Endodermal cell (in vitro differentiated cells): ENCODE results near the gene GPATCH11. TPM values are rescaled to one million over a fixed set of nuclear protein-coding genes. Genes with fewer than 3 reads are reported as not detected.

Experiments
- DNase-seq: peaks from one replicate; pipeline ENCODE4 v3.0.0-alpha.2; 2017
- H3K27ac ChIP-seq: 2 replicates; pipeline ENCODE4 v1.5.1; 2013; ENCODE audit warnings: mild to moderate bottlenecking, low read depth, low read length, moderate library complexity
- H3K27me3 ChIP-seq: 2 replicates; pipeline ENCODE4 v1.6.1; 2013; ENCODE audit warnings: mild to moderate bottlenecking, low read length, moderate library complexity; ENCODE audit not compliant: insufficient read depth, control insufficient read depth, poor library complexity, severe bottlenecking
- H3K36me3 ChIP-seq: 2 replicates; pipeline ENCODE4 v1.7.0; 2013; ENCODE audit warnings: mild to moderate bottlenecking, low read length, moderate library complexity; ENCODE audit not compliant: control insufficient read depth, insufficient read depth
- H3K4me1 ChIP-seq: one replicate; pipeline ENCODE4 v1.7.0; 2013; ENCODE audit warnings: low read length; ENCODE audit not compliant: control insufficient read depth, insufficient read depth
- H3K4me3 ChIP-seq: 2 replicates; pipeline ENCODE4 v1.5.1; 2013; ENCODE audit warnings: mild to moderate bottlenecking, low read length, moderate library complexity
- H3K9ac ChIP-seq: 2 replicates; pipeline ENCODE4 v1.6.1; 2013; ENCODE audit warnings: mild to moderate bottlenecking, low read length, moderate library complexity; ENCODE audit not compliant: poor library complexity, severe bottlenecking; ENCODE audit errors: extremely low read depth
- H3K9me3 ChIP-seq: 2 replicates; pipeline ENCODE4 v1.6.1; 2013; ENCODE audit warnings: mild to moderate bottlenecking, low read length, moderate library complexity; ENCODE audit not compliant: control insufficient read depth
- H3K27ac Mint-ChIP-seq: 2 replicates; pipeline ENCODE4 v1.8.0; 2020; ENCODE audit warnings: mixed read lengths
- H3K27me3 Mint-ChIP-seq: 2 replicates; pipeline ENCODE4 v1.8.0; 2021; ENCODE audit warnings: mild to moderate bottlenecking, mixed read lengths; ENCODE audit not compliant: insufficient read depth
- H3K36me3 Mint-ChIP-seq: 2 replicates; pipeline ENCODE4 v1.8.0; 2020; ENCODE audit warnings: low read depth, mixed read lengths
- H3K4me1 Mint-ChIP-seq: 2 replicates; pipeline ENCODE4 v1.8.0; 2020; ENCODE audit warnings: mixed read lengths
- H3K4me3 Mint-ChIP-seq: 2 replicates; pipeline ENCODE4 v1.8.0; 2020; ENCODE audit warnings: mild to moderate bottlenecking, moderate library complexity, mixed read lengths
- H3K9me3 Mint-ChIP-seq: 2 replicates; pipeline ENCODE4 v1.8.0; 2020; ENCODE audit warnings: mild to moderate bottlenecking, mixed read lengths
- CTCF ChIP-seq: fragments of 200-600 bp; sonication (generic); conservative IDR thresholded peaks from 2 replicates; pipeline ENCODE4 v1.5.0; 2021; ENCODE audit warnings: antibody characterized with exemption, mild to moderate bottlenecking
- WGBS, 2 experiments: methylation state at CpG; one replicate each; pipeline versions ENCODE4 v1.1.5 to v1.1.7; 2013; ENCODE audit warnings: missing lambda C conversion rate in 2 of 2, mixed read lengths in 1 of 2; ENCODE audit not compliant: insufficient coverage in 1 of 2, insufficient read length in 1 of 2; 5-methylcytosine and 5-hydroxymethylcytosine counted together
- total RNA-seq, 2 donors: library from RNA; stranded (reverse); fragmentation: NEBNext Ultra II Directional in 1 of 2; extraction: Animal tissue kit (Norgen Biotek cat#: 25700) in 1 of 2; gene quantifications; 2 replicates in 1 of 2; 3 replicates in 1 of 2; pipeline ENCODE4 v1.2.1, GENCODE V29; 2021

The GPATCH11 gene
- total RNA-seq, 2 donors from 2014 or later, result 8.8 to 15.9 TPM

GRCh38 chr2:37105150-37105549 is 20.8 kb downstream of the GPATCH11 start:
- H3K36me3 ChIP-seq, result peaks cover 39% of the 10 kb centered on the region
- H3K4me1 Mint-ChIP-seq, result peaks cover 3% of the 10 kb centered on the region
- no peaks in the 10 kb centered on the region for H3K27me3 ChIP-seq
- DNase-seq, result no peak
- TF ChIP-seq CTCF, result no peak
- peak overlapping the region; percentile 26 for H3K27ac Mint-ChIP-seq
- no peaks in the 10 kb centered on the region for H3K9me3 ChIP-seq
- no peak overlapping the region for H3K4me3 ChIP-seq
- H3K9ac ChIP-seq, result no peak overlapping the region
- no peak overlapping the region for H3K4me3 Mint-ChIP-seq
- no peaks in the 10 kb centered on the region for H3K9me3 Mint-ChIP-seq
- H3K36me3 Mint-ChIP-seq, result peaks cover 44% of the 10 kb centered on the region
- H3K27me3 Mint-ChIP-seq, result no peaks in the 10 kb centered on the region
- no peak overlapping the region for H3K27ac ChIP-seq
- no peaks in the 10 kb centered on the region for H3K4me1 ChIP-seq
- 90 to 92% methylated on average over 3 to 5 of the region's 5 CpGs for WGBS, 2 experiments

GRCh38 chr2:37109523-37109922 is 25.2 kb downstream of the GPATCH11 start:
- Mint-ChIP-seq H3K36me3 (peaks cover 53% of the 10 kb centered on the region), H3K9me3 (no peaks in the 10 kb centered on the region), H3K4me1 (peaks cover 3% of the 10 kb centered on the region), H3K4me3 (no peak overlapping the region), H3K27ac (no peak overlapping the region), H3K27me3 (no peaks in the 10 kb centered on the region)
- Histone ChIP-seq H3K4me1 (no peaks in the 10 kb centered on the region), H3K4me3 (no peak overlapping the region), H3K27me3 (no peaks in the 10 kb centered on the region), H3K9ac (no peak overlapping the region), H3K27ac (no peak overlapping the region), H3K9me3 (no peaks in the 10 kb centered on the region), H3K36me3 (peaks cover 44% of the 10 kb centered on the region)
- no peak for DNase-seq
- TF ChIP-seq CTCF, result no peak
- 94 to 100% methylated on average over 2 to 4 of the region's 4 CpGs for WGBS, 2 experiments

- peaks cover 2% of the 10 kb centered on the region for H3K4me1 Mint-ChIP-seq
- no peaks in the 10 kb centered on the region for H3K27me3 Mint-ChIP-seq
- Histone ChIP-seq H3K36me3 (peaks cover 38% of the 10 kb centered on the region), H3K4me3 (no peak overlapping the region), H3K9ac (no peak overlapping the region), H3K9me3 (no peaks in the 10 kb centered on the region), H3K4me1 (no peaks in the 10 kb centered on the region), H3K27ac (no peak overlapping the region), H3K27me3 (no peaks in the 10 kb centered on the region)
- H3K9me3 Mint-ChIP-seq, result no peaks in the 10 kb centered on the region
- TF ChIP-seq CTCF, result no peak
- DNase-seq, result no peak
- 94 to 98% methylated on average over 2 to 3 of the region's 4 CpGs for WGBS, 2 experiments
- no peak overlapping the region for H3K4me3 Mint-ChIP-seq
- no peak overlapping the region for H3K27ac Mint-ChIP-seq
- H3K36me3 Mint-ChIP-seq, result peaks cover 50% of the 10 kb centered on the region
Observed at GRCh38 chr2:37110306-37111212, 26.2 kb downstream of the GPATCH11 start.
